ENCODE measurements around the gene CCDC92.

DNA sequence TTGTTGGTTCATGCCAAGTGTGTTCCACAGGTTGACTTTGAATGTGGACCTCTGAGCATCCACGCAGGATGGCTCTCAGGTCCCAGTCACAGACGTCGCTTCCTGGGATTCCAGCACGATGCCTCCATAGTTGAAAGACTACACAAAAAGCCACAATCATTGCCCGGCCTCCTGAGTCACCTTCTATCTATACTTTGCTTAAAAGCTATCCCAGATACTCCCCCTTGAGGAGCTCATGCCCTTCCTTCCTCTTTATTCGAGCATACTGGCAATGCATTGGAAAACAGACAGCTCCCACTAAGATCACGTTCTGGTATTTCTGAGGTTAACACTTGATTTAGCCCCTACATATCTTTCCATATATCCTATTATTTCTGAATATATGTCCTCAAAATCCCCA, 40.4 kb upstream of the CCDC92 start:
- TF ChIP-seq POLR2AphosphoS5 (IDR thresholded peaks at IDR 0.05; ENCODE audit: borderline replicate concordance, low read depth, low read length) (no peak), FOXP2 (optimal IDR thresholded peaks at IDR 0.05; ENCODE audit: control extremely low read depth, extremely low read length, insufficient read depth) (no peak), EZH2 (IDR thresholded peaks at IDR 0.05) (no peak)

All from SK-N-MC (cell line).